ENCODE data around the gene IBTK. TPM values are rescaled to one million over a fixed set of nuclear protein-coding genes. Genes with fewer than 3 reads are reported as not detected.
"Not testable (repeated sequence)": the region's sequence is repeated elsewhere in the genome, so short reads cannot be mapped to it uniquely, and the experiment has no call there.

IBTK gene
- total RNA-seq, 1 donor from 2014 or later: 42.2 TPM

GRCh38 chr6:82245376-82245775 is 2.2 kb downstream of the IBTK start:
- DNase-seq: no peak

GRCh38 chr6:82243884-82244283 is 3.7 kb downstream of the IBTK start:
- DNase-seq: no peak

GRCh38 chr6:82240186-82240585 is 7.4 kb downstream of the IBTK start:
- no peak for DNase-seq

GRCh38 chr6:82239597-82239996 is 7.9 kb downstream of the IBTK start:
- no peak for DNase-seq

- peak; percentile 50 for DNase-seq
These were observed 10.5 kb downstream of the IBTK start for GRCh38 chr6:82237013-82237412.

GRCh38 chr6:82227770-82228169 is 19.8 kb downstream of the IBTK start:
- DNase-seq: peak; percentile 30

GRCh38 chr6:82220167-82220566 is 27.4 kb downstream of the IBTK start:
- DNase-seq: no peak

GRCh38 chr6:82217018-82217586 is 30.4 kb downstream of the IBTK start:
- no peak for DNase-seq

GRCh38 chr6:82216549-82216948 is 31.0 kb downstream of the IBTK start:
- no peak for DNase-seq

- no peak for DNase-seq
These were observed 36.2 kb downstream of the IBTK start for GRCh38 chr6:82211326-82211725.

GRCh38 chr6:82208913-82209312 is 38.6 kb downstream of the IBTK start:
- no peak for DNase-seq

- peak; percentile 62 for DNase-seq
These were observed 41.6 kb downstream of the IBTK start for GRCh38 chr6:82205930-82206392.

- no peak for DNase-seq
These were observed 43.5 kb downstream of the IBTK start for GRCh38 chr6:82204020-82204419.

GRCh38 chr6:82197784-82198183 is 49.8 kb downstream of the IBTK start:
- DNase-seq: no peak

- DNase-seq: not testable (repeated sequence)
These were observed 50.3 kb downstream of the IBTK start for GRCh38 chr6:82197245-82197644.

- DNase-seq: no peak
These were observed 51.4 kb downstream of the IBTK start for GRCh38 chr6:82196161-82196560.

- DNase-seq: no peak
These were observed 51.9 kb downstream of the IBTK start for GRCh38 chr6:82195619-82196018.

GRCh38 chr6:82185948-82186535 is 61.5 kb downstream of the IBTK start:
- no peak for DNase-seq

GRCh38 chr6:82183642-82184282 is 63.8 kb downstream of the IBTK start:
- DNase-seq: no peak

- no peak for DNase-seq
These were observed 64.8 kb downstream of the IBTK start for GRCh38 chr6:82182756-82183155.

GRCh38 chr6:82179415-82179814 is 68.1 kb downstream of the IBTK start:
- no peak for DNase-seq

- DNase-seq: no peak
These were observed 68.8 kb downstream of the IBTK start for GRCh38 chr6:82178759-82179112.

- DNase-seq: peak; percentile 63
These were observed 69.3 kb downstream of the IBTK start for GRCh38 chr6:82178077-82178758.

GRCh38 chr6:82176616-82177015 is 70.9 kb downstream of the IBTK start:
- no peak for DNase-seq
